GM18951 (cell line): ENCODE measurements around the gene BDKRB2.

ENCODE experiments used
- POLR2A ChIP-seq: IDR thresholded peaks from 4 replicates; pipeline ENCODE4 v1.6.1; 2011; ENCODE audit warnings: mild to moderate bottlenecking; ENCODE audit not compliant: insufficient read length, insufficient read depth; ENCODE audit errors: extremely low read depth
- in situ Hi-C: fragments of 300-500 bp; cut with MboI; formaldehyde crosslinking; loops from one replicate; pipeline ENCODE4 v1.12.0; 2022; ENCODE audit warnings: low sequenced_read_pairs, mixed read lengths, inconsistent platforms; ENCODE audit not compliant: unreplicated experiment

BDKRB2 gene

DNA sequence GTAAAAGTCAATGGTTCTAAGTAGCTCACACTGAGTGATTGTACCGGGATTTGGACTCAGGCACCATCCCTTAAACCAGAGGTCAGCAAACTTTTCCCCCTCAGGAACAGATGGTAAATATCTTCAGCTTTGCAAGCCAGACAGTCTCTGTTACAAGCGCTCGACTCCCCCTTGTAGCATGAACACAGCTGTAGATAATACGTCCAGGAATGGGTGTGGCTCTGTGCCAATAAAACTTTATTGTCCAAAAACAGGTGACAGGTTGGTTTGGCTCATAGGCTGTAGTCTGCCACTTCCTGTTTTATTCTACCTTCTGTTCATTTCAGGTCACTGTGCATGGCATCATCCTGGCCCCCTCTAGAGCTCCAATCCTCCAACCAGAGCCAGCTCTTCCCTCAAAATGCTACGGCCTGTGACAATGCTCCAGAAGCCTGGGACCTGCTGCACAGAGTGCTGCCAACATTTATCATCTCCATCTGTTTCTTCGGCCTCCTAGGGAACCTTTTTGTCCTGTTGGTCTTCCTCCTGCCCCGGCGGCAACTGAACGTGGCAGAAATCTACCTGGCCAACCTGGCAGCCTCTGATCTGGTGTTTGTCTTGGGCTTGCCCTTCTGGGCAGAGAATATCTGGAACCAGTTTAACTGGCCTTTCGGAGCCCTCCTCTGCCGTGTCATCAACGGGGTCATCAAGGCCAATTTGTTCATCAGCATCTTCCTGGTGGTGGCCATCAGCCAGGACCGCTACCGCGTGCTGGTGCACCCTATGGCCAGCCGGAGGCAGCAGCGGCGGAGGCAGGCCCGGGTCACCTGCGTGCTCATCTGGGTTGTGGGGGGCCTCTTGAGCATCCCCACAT is 58.9 kb downstream of the BDKRB2 start:
- in situ Hi-C loops, result loop anchor here (10.0 kb wide), 1 partner anchor 149 kb away; no protein-coding TSS in a partner anchor
- TF ChIP-seq POLR2A, result no peak

GRCh38 chr14:96264200-96264553 is 59.5 kb downstream of the BDKRB2 start:
- in situ Hi-C loops, result loop anchor here (10.0 kb wide), 1 partner anchor 149 kb away; no protein-coding TSS in a partner anchor
- TF ChIP-seq POLR2A, result no peak

- in situ Hi-C loops, result loop anchor here (10.0 kb wide), 1 partner anchor 150 kb away; no protein-coding TSS in a partner anchor
Measured at GRCh38 chr14:96264853-96265252, 60.2 kb downstream of the BDKRB2 start.

DNA sequence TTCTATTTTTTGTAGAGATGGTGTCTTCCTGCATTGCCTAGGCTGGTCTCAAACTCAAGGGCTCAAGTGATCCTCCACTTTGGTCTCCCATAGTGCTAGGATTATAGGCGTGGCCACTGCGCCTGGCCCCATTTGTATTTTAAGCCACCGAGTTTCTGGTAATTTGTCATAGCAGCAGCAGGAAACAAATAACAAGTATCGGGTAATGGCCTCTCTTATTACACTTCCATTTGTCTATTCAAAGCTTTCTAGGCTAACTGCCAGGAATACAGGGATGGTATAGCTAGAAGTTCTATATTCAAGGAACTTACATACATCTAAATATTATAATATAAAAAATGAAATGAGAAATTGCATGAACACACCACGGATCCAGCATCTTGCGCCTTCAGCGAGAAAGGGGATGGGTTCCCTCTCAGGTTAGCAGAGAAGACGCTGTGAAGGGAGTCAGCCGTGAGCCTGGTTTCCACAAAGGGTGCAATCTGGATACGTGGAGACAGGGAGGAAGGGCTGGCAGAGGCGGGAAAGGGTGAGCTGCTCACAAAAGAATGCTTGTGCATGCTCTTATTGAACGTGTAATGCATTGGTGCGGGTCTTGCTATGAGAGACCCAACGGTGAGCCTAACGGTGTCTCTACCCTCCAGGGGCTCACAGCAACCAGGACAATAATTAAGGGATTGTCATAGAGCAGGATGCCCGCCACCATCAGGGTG is 60.9 kb downstream of the BDKRB2 start:
- in situ Hi-C loops, result loop anchor here (10.0 kb wide), 1 partner anchor 151 kb away; no protein-coding TSS in a partner anchor

More at GRCh38 chr14:96264853-96265252, 60.2 kb downstream of the BDKRB2 start:
- no peak for TF ChIP-seq POLR2A

DNA sequence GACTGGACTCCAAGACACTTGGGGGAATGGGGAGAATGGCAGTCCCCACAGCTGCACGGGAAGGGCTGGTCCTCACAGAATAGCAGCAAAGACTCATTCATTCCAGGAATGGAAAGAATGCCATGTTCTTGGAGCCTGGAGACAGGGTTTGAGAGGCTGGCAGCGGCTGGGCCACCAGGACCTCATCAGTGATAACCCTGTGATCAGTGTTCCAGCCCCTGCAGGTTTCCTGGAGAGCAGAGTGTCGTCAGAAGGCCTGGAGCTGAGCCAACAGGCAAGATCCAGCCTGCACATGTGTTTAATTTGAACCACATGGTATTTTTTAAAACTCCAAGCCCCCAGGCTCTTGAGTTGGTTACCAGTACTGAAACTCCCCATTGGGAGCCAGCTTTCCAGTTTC is 62.7 kb downstream of the BDKRB2 start:
- no peak for TF ChIP-seq POLR2A
- in situ Hi-C loops, result loop anchor here (10.0 kb wide), 1 partner anchor 153 kb away; no protein-coding TSS in a partner anchor

More for the DNA sequence above, 60.9 kb downstream of the BDKRB2 start:
- TF ChIP-seq POLR2A, result no peak

- TF ChIP-seq POLR2A, result no peak
- in situ Hi-C loops, result loop anchor here (10.0 kb wide), 1 partner anchor 153 kb away; no protein-coding TSS in a partner anchor
Measured at GRCh38 chr14:96267916-96268315, 63.3 kb downstream of the BDKRB2 start.

- no peak for TF ChIP-seq POLR2A
- in situ Hi-C loops, result loop anchor here (10.0 kb wide), 1 partner anchor 154 kb away; no protein-coding TSS in a partner anchor
Measured at GRCh38 chr14:96268431-96269358, 64.1 kb downstream of the BDKRB2 start.

DNA sequence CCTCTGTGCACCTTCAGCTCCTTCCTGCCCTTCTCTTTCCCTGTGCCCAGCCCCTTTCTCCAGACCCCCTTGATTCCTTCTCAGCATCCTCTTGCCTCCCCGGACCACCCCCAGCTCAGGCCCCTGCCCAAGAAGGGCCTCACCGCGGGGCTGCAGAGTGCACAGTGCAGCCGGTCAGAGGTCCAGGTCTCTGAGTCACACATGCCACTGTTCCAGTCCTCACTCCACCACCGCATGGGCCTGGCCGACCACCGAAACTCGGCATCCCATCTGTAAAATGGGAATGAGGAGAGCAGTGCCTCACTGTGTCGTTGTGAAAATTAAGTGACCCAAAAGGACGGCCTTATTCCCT is 64.7 kb downstream of the BDKRB2 start:
- in situ Hi-C loops, result loop anchor here (10.0 kb wide), 1 partner anchor 155 kb away; no protein-coding TSS in a partner anchor

GRCh38 chr14:96270565-96271420 is 66.2 kb downstream of the BDKRB2 start:
- TF ChIP-seq POLR2A, result no peak
- in situ Hi-C loops, result no loop called here

More for the DNA sequence above, 64.7 kb downstream of the BDKRB2 start:
- TF ChIP-seq POLR2A, result no peak

DNA sequence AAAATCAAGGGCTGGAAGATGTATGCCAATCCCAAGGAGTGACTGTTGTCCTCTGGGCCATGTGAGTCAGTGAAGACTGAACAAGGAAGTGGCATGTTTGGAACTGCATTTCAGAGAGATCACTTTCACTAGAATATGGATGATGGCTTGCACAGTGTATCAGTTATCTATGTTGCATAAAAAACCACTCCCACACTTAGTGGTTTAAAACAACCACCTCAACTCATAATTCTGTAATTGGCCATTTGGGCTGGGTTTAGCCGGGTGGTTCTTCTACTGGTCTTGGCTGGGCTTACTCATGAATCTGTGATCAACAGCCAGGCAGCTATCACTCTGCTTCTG is 66.8 kb downstream of the BDKRB2 start:
- in situ Hi-C loops, result no loop called here
- TF ChIP-seq POLR2A, result no peak

- in situ Hi-C loops, result no loop called here
Measured at GRCh38 chr14:96272777-96273473, 68.3 kb downstream of the BDKRB2 start.

More at GRCh38 chr14:96272777-96273473, 68.3 kb downstream of the BDKRB2 start:
- TF ChIP-seq POLR2A, result no peak
